Keratinocyte (primary cell): Measurements from ENCODE around the gene EEPD1. TPM values are rescaled to one million over a fixed set of nuclear protein-coding genes. Genes with fewer than 3 reads are reported as not detected.

Experiments
- DNase-seq: peaks from one replicate; pipeline ENCODE4 v3.0.0-alpha.2; 2011; ENCODE audit warnings: low read depth, missing footprints, low spot score
- FAIRE-seq: peaks from 2 replicates; lab custom pipeline; 2011; peaks lifted over from hg19 to GRCh38; lab: Jason Lieb, UNC
- H2AFZ ChIP-seq: 2 replicates; pipeline ENCODE4 v1.6.0; 2012; ENCODE audit warnings: low read length, control low read depth, inconsistent platforms; ENCODE audit not compliant: control insufficient read depth
- H3K27ac ChIP-seq: 2 replicates; pipeline ENCODE4 v1.5.1; 2011; ENCODE audit warnings: low read length; ENCODE audit not compliant: control insufficient read depth, insufficient read depth
- H3K27me3 ChIP-seq: 3 replicates; pipeline ENCODE4 v1.6.0; 2011; ENCODE audit warnings: low read length; ENCODE audit not compliant: control insufficient read depth, insufficient read depth; ENCODE audit errors: extremely low read depth
- H3K36me3 ChIP-seq, 2 experiments: 2 replicates in 1 of 2; 3 replicates in 1 of 2; pipeline ENCODE4 v1.5.1; 2011; ENCODE audit warnings: low read length in 2 of 2, mild to moderate bottlenecking in 1 of 2; ENCODE audit not compliant: control insufficient read depth in 2 of 2, insufficient read depth in 2 of 2; ENCODE audit errors: extremely low read depth in 1 of 2
- H3K4me1 ChIP-seq: 3 replicates; pipeline ENCODE4 v1.5.1; 2011; ENCODE audit warnings: low read length; ENCODE audit not compliant: control insufficient read depth, insufficient read depth; ENCODE audit errors: extremely low read depth
- H3K4me2 ChIP-seq: 3 replicates; pipeline ENCODE4 v1.6.0; 2011; ENCODE audit warnings: low read depth, low read length; ENCODE audit not compliant: control insufficient read depth, insufficient read depth; ENCODE audit errors: extremely low read depth
- H3K4me3 ChIP-seq, 3 experiments: fragments of 200-600 bp in 1 of 3; sonication (generic) in 1 of 3; 2 replicates in 2 of 3; 3 replicates in 1 of 3; pipeline ENCODE4 v1.5.1; 2011 to 2016; ENCODE audit warnings: low read length in 3 of 3, mild to moderate bottlenecking in 3 of 3, control low read depth in 2 of 3, inconsistent platforms in 1 of 3, low read depth in 1 of 3, mixed read lengths in 1 of 3, mixed run types in 1 of 3, moderate library complexity in 1 of 3; ENCODE audit not compliant: control insufficient read depth in 2 of 3, insufficient read depth in 2 of 3; ENCODE audit errors: extremely low read depth in 1 of 3
- H3K79me2 ChIP-seq: 2 replicates; pipeline ENCODE4 v1.6.0; 2012; ENCODE audit warnings: low read length; ENCODE audit not compliant: control insufficient read depth, insufficient read depth
- H3K9ac ChIP-seq: 3 replicates; pipeline ENCODE4 v1.6.0; 2011; ENCODE audit warnings: low read length; ENCODE audit not compliant: control insufficient read depth, insufficient read depth; ENCODE audit errors: extremely low read depth
- H3K9me1 ChIP-seq: 3 replicates; pipeline ENCODE4 v1.6.0; 2011; ENCODE audit warnings: low read length; ENCODE audit not compliant: control insufficient read depth, insufficient read depth; ENCODE audit errors: extremely low read depth
- H3K9me3 ChIP-seq: 2 replicates; pipeline ENCODE4 v1.5.1; 2012; ENCODE audit warnings: low read depth, low read length; ENCODE audit not compliant: control insufficient read depth
- H4K20me1 ChIP-seq: 3 replicates; pipeline ENCODE4 v1.6.0; 2011; ENCODE audit warnings: low read length; ENCODE audit not compliant: control insufficient read depth, insufficient read depth; ENCODE audit errors: extremely low read depth
- CTCF ChIP-seq, 3 experiments: IDR thresholded peaks in 1 of 3; conservative IDR thresholded peaks in 1 of 3; optimal IDR thresholded peaks in 1 of 3; 2 replicates in 2 of 3; 3 replicates in 1 of 3; pipeline versions ENCODE3 to v1.5.1; 2011; ENCODE audit warnings: low read length in 3 of 3, mild to moderate bottlenecking in 3 of 3, moderate library complexity in 2 of 3, control low read depth in 1 of 3, inconsistent platforms in 1 of 3; ENCODE audit not compliant: insufficient read depth in 2 of 3; ENCODE audit errors: extremely low read depth in 1 of 3
- EZH2 ChIP-seq: IDR thresholded peaks from one replicate; pipeline ENCODE4 v1.6.1; 2012; ENCODE audit warnings: inconsistent platforms, mild to moderate bottlenecking, low read length, moderate library complexity
- dilution Hi-C: fragments of 300-500 bp; cut with MboI; formaldehyde crosslinking; loops from one replicate; pipeline ENCODE4 v1.7.0; 2020; ENCODE audit warnings: low sequenced_read_pairs; ENCODE audit not compliant: extremely low pct_ligation_motif_present
- polyA plus RNA-seq, 5 experiments: library from polyadenylated mRNA; depleted of rRNA in 3 of 5; stranded (reverse) in 3 of 5; stranded (forward) in 1 of 5; unstranded in 1 of 5; fragments of >200 nt; gene quantifications; 1 replicate in 1 of 5; 2 replicates in 3 of 5; 3 replicates in 1 of 5; pipeline versions ENCODE4 v1.2.1 to v1.2.3, GENCODE V29; 2011 to 2012; ENCODE audit warnings: missing spikeins in 2 of 5, low read depth in 1 of 5, low replicate concordance in 1 of 5

EEPD1 gene
- polyA plus RNA-seq, 1 donor (not counting 4 experiments of a cell fraction or from before 2014, with no cell fraction given) = 1.2 TPM

DNA sequence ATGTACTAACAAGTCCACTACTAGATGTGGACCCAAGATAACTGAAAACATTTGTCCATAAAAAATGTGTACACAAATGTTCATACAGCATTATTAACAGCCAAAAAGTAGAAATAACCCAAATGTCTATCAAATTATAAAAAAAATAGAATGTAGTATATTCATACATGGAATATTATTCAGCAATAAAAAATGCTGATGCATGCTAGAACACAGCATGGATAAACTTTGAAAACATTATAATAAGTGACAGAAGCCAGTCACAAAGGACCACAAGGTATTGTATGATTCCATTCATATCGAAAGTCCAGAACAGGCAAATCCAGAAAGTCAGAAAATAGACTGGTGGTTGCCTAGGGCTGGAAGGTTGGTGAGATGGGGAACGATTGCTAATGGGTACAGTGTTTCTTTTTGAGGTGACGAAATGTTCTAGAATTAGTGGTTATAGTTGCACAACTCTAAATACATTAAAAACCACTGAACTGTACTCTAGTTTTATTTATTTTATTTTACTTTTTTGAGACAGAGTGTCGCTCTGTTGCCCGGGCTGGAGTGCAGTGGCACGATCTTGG lies 193.3 kb downstream of the EEPD1 start:
- TF ChIP-seq CTCF (optimal IDR thresholded peaks at IDR 0.05 in 1 of 3, IDR thresholded peaks at IDR 0.05 in 1 of 3, conservative IDR thresholded peaks at IDR 0.05 in 1 of 3; ENCODE audit: extremely low read depth in 1 of 3, insufficient read depth in 2 of 3, low read length in 3 of 3) = no peak
- no peak for TF ChIP-seq EZH2
- no peak for FAIRE-seq
- H3K4me1 ChIP-seq = no peaks in the 10 kb centered on the region
- DNase-seq = no peak
- no peaks in the 10 kb centered on the region for H3K79me2 ChIP-seq
- no peaks in the 10 kb centered on the region for H3K9me3 ChIP-seq
- no peaks in the 10 kb centered on the region for H3K36me3 ChIP-seq
- no peak overlapping the region for H3K4me2 ChIP-seq
- H3K27me3 ChIP-seq = no peaks in the 10 kb centered on the region
- dilution Hi-C loops = no loop called here
- H3K4me3 ChIP-seq = no peak overlapping the region
- no peak overlapping the region for H2AFZ ChIP-seq
- H4K20me1 ChIP-seq = no peaks in the 10 kb centered on the region
- no peaks in the 10 kb centered on the region for H3K9me1 ChIP-seq
- H3K9ac ChIP-seq = no peak overlapping the region
- no peak overlapping the region for H3K27ac ChIP-seq

GRCh38 chr7:36348256-36348655 lies 195.2 kb downstream of the EEPD1 start:
- DNase-seq (no peak), FAIRE-seq (no peak)
- H3K9me3 ChIP-seq = no peaks in the 10 kb centered on the region
- dilution Hi-C loops = no loop called here
- no peak for TF ChIP-seq CTCF (optimal IDR thresholded peaks at IDR 0.05 in 1 of 3, IDR thresholded peaks at IDR 0.05 in 1 of 3, conservative IDR thresholded peaks at IDR 0.05 in 1 of 3; ENCODE audit: extremely low read depth in 1 of 3, insufficient read depth in 2 of 3, low read length in 3 of 3)
- no peak for TF ChIP-seq EZH2
- H3K4me3 ChIP-seq = no peak overlapping the region
- no peak overlapping the region for H2AFZ ChIP-seq
- H3K79me2 ChIP-seq = no peaks in the 10 kb centered on the region
- H3K27ac ChIP-seq = no peak overlapping the region
- H3K27me3 ChIP-seq = no peaks in the 10 kb centered on the region
- H3K9ac ChIP-seq = no peak overlapping the region
- no peaks in the 10 kb centered on the region for H3K9me1 ChIP-seq
- H3K36me3 ChIP-seq = no peaks in the 10 kb centered on the region
- no peaks in the 10 kb centered on the region for H3K4me1 ChIP-seq
- H3K4me2 ChIP-seq = no peak overlapping the region
- no peaks in the 10 kb centered on the region for H4K20me1 ChIP-seq
